GM12864 (cell line): Measurements from ENCODE around the gene CTTNBP2NL.
"Not testable (repeated sequence)": the region's sequence is repeated elsewhere in the genome, so short reads cannot be mapped to it uniquely, and the experiment has no call there.

Experiments
- DNase-seq: peaks from one replicate; pipeline ENCODE4 v3.0.0-alpha.2; 2011; ENCODE audit warnings: low read depth
- H3K4me3 ChIP-seq: 2 replicates; pipeline ENCODE4 v1.5.1; 2011; ENCODE audit warnings: mild to moderate bottlenecking, low read depth, low read length, control low read depth
- TF ChIP-seq, protein P1 (sequence below): IDR thresholded peaks from 2 replicates; pipeline ENCODE4 v1.5.1; 2011; ENCODE audit warnings: low read depth, mild to moderate bottlenecking, moderate library complexity, low read length, control low read depth, inconsistent platforms; ENCODE audit errors: missing control alignments

CTTNBP2NL gene

DNA sequence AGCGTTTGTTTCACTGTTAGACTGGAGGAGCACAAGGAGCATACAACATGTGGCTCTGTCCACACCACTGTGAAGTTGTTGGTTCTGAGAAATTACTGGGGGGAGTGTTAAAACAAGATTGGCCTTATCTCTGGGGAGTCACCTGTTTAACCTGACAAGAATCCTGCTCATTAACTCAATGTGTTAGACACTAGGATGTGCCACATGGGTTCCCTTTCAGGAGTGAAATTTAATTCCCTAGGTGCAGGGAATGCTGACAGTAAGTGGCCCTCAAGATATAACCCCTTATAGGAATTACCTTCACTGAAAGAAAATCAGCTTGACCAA is 66.9 kb downstream of the CTTNBP2NL start:
- H3K4me3 ChIP-seq, result no peak overlapping the region
- DNase-seq, result no peak
- TF ChIP-seq, protein P1, sequence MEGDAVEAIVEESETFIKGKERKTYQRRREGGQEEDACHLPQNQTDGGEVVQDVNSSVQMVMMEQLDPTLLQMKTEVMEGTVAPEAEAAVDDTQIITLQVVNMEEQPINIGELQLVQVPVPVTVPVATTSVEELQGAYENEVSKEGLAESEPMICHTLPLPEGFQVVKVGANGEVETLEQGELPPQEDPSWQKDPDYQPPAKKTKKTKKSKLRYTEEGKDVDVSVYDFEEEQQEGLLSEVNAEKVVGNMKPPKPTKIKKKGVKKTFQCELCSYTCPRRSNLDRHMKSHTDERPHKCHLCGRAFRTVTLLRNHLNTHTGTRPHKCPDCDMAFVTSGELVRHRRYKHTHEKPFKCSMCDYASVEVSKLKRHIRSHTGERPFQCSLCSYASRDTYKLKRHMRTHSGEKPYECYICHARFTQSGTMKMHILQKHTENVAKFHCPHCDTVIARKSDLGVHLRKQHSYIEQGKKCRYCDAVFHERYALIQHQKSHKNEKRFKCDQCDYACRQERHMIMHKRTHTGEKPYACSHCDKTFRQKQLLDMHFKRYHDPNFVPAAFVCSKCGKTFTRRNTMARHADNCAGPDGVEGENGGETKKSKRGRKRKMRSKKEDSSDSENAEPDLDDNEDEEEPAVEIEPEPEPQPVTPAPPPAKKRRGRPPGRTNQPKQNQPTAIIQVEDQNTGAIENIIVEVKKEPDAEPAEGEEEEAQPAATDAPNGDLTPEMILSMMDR, result no peak

DNA sequence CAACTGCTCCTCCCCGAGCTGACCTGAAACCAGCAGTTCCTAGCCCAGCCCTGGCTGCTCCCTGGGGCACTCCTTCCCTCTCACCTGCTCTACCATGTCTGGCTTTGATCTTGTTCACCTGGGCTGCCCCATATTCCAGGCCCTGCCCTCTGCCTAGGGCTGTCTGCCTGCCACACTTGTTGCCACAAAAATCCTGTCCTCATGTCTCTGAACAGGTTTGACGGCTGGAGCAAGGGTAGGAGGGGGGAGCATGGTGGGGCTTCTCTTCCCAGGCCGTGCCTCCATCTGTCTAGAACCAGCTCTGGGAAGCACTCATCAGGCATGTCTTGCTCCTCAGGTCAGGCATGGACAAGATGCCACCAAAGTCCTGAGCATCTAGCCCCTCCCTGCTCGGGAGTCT is 68.5 kb downstream of the CTTNBP2NL start:
- TF ChIP-seq, protein P1, result no peak
- DNase-seq, result no peak
- no peak overlapping the region for H3K4me3 ChIP-seq

DNA sequence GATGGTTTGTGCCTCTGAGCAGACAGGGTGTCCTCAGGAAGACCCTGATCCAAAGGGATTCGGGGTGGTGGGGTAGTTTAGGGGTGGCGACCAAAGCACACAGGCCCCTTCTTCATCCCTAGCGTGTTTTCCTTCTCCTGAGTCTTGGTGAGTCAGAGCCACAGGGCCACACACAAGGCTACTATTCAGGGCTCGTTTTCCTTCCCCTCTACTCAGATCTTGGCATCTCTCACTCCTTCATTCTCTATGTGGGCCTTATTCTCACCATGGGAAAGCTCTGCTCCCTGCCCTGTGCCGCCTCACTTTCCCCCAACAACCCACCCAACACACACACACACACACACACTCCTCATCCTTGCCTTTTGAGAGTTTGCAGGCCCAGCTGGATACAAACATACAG is 69.1 kb downstream of the CTTNBP2NL start:
- no peak for DNase-seq
- TF ChIP-seq, protein P1, result no peak
- H3K4me3 ChIP-seq, result no peak overlapping the region

DNA sequence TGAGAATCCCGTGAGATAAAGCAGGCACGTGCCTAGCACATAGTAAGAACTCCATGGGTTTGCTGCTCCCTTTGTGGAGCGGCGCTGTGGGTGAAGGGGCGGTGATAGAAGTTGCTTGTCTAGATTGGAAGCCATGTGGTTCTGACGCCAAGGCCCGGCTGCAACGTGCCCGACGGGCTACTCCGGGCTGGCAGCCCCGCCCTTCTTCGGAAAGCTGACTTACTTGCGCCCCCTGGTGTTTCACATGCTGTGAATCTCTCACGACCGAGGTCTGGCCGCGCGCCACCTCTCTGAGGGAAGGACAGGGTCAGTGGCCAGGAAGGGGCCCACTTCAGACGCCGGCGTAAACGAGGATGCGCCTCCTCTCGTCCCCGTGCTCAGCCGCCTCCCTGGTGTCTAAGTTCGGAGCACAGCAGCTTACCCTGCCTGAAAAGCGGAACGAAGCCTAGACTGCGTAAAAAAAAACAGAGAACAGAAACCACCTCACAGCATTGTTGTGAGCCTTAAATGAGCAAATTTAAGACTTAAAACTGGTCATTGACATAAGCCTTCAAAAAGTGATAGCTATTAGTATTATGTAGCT is 70.2 kb downstream of the CTTNBP2NL start:
- peak; percentile 93 for DNase-seq
- TF ChIP-seq, protein P1, result peak; percentile 75
- peak overlapping the region; percentile 15 for H3K4me3 ChIP-seq

DNA sequence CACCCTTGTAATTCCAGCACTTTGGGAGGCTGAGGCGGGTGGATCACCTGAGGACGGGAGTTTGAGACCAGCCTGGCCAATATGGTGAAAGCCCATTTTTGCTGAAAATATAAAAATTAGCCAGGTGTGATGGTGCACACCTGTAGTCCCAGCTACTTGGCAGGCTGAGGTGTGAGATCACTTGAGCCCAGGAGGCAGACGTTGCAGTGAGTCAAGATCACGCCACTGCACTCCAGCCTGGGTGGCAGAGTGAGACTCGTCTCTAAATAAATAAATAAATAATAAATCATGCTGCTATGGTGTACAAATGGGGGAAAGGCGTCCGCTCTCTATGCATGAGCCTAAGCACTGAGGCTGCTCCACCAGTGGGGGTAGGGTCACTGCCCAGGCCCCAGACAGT is 74.3 kb downstream of the CTTNBP2NL start:
- DNase-seq, H3K4me3 ChIP-seq: not testable (repeated sequence)

DNA sequence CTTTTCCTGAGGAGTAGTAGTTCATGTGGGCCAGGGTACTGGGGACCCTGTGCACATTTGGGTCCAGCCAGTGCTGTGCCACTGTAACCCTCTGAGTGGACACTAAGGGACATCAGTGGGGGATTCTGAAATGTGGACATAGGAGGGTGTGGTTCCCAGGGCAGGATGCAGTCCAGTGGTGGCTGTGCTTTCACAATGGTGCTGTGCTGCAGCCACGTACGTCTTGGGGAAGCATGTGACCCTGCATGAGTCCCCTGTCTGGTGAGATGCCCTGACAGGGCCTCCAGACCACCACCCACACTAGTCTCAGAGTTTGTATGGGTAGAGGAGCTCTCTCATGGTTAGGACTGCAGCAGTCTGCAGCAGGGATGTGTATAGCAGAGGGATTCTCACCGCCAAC is 75.0 kb downstream of the CTTNBP2NL start:
- H3K4me3 ChIP-seq, result no peak overlapping the region
- TF ChIP-seq, protein P1, result no peak
- no peak for DNase-seq

DNA sequence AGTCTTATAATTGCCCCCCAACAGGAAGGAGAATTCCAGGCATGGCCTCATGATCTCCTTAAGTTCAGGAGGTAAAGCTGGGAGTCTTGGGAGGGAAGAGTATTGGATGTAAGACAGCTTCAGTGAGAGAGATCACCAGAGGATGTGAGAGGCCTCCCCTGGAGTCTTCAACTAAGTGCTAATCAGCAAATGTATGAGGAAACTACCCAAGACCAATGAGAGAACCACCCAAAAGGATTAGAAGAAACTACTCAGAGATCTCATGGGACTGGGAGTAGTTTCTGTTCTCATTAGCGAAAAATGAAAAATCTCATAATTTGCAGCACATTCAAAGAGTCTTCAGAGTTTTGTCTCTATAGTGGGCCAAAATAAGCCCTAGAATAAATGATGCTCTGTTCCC is 76.1 kb downstream of the CTTNBP2NL start:
- no peak overlapping the region for H3K4me3 ChIP-seq
- no peak for DNase-seq
- TF ChIP-seq, protein P1, result no peak
